H1 (cell line): ENCODE measurements around the gene MS4A7. TPM values are rescaled to one million over a fixed set of nuclear protein-coding genes. Genes with fewer than 3 reads are reported as not detected.

Experiments used
- BRCA1 ChIP-seq: IDR thresholded peaks from 2 replicates; pipeline ENCODE4 v1.6.1; 2012; ENCODE audit warnings: low read depth, low read length, improper control_type of control experiment
- GTF2F1 ChIP-seq: IDR thresholded peaks from 2 replicates; pipeline ENCODE4 v1.6.1; 2012; ENCODE audit warnings: low read depth, low read length, improper control_type of control experiment, borderline replicate concordance
- JUND ChIP-seq: IDR thresholded peaks from 2 replicates; pipeline ENCODE4 v1.6.1; 2011; ENCODE audit warnings: mild to moderate bottlenecking, improper control_type of control experiment, low read length
- KDM4A ChIP-seq: IDR thresholded peaks from one replicate; pipeline ENCODE4 v1.7.1; 2012; ENCODE audit warnings: low read depth, mild to moderate bottlenecking, moderate library complexity, low read length, inconsistent platforms; ENCODE audit not compliant: severe bottlenecking
- MAFK ChIP-seq: IDR thresholded peaks from 2 replicates; pipeline ENCODE4 v1.6.1; 2012; ENCODE audit warnings: low read depth, mild to moderate bottlenecking, improper control_type of control experiment, low read length
- NRF1 ChIP-seq: IDR thresholded peaks from 2 replicates; pipeline ENCODE4 v1.6.1; 2011; ENCODE audit warnings: mild to moderate bottlenecking, low read depth, low read length, improper control_type of control experiment
- SRF ChIP-seq: IDR thresholded peaks from 2 replicates; pipeline ENCODE4 v1.6.1; 2011; ENCODE audit warnings: mild to moderate bottlenecking, low read depth, low read length, moderate library complexity
- TAF7 ChIP-seq: optimal IDR thresholded peaks from 2 replicates; pipeline ENCODE3; 2011; ENCODE audit warnings: low read depth, mild to moderate bottlenecking, inconsistent platforms, low read length, moderate library complexity, borderline replicate concordance
- polyA plus RNA-seq, 7 experiments: library from polyadenylated mRNA; depleted of rRNA in 3 of 7; stranded (reverse) in 5 of 7; unstranded in 2 of 7; fragments of >200 nt in 5 of 7; fragments of 200-250 nt in 2 of 7; gene quantifications; 1 replicate in 5 of 7; 2 replicates in 1 of 7; 4 replicates in 1 of 7; pipeline versions ENCODE4 v1.2.1 to v1.2.3, GENCODE V29; 2011 to 2013; ENCODE audit warnings: missing spikeins in 2 of 7, mixed read lengths in 2 of 7
- total RNA-seq: library from RNA; stranded (reverse); fragmentation: NEBNext Ultra II Directional; extraction: Animal tissue kit (Norgen Biotek cat#: 25700); gene quantifications from 2 replicates; pipeline ENCODE4 v1.2.1, GENCODE V29; 2021
- TF ChIP-seq, protein P1 (sequence below): fragments of 300-600 bp; sonication (generic); IDR thresholded peaks from 2 replicates; pipeline ENCODE4 v1.7.1; 2012; ENCODE audit warnings: low read length, moderate library complexity, mild to moderate bottlenecking, inconsistent platforms; ENCODE audit not compliant: insufficient replicate concordance
- TF ChIP-seq, protein P2 (sequence below): IDR thresholded peaks from 2 replicates; pipeline ENCODE4 v1.6.1; 2011; ENCODE audit warnings: low read depth, mild to moderate bottlenecking, low read length; ENCODE audit not compliant: insufficient read depth

Gene MS4A7
- total and polyA plus RNA-seq, 2 of the 8 experiments (the other 6 are each of a cell fraction or from before 2014, with no cell fraction given), result not detected

DNA sequence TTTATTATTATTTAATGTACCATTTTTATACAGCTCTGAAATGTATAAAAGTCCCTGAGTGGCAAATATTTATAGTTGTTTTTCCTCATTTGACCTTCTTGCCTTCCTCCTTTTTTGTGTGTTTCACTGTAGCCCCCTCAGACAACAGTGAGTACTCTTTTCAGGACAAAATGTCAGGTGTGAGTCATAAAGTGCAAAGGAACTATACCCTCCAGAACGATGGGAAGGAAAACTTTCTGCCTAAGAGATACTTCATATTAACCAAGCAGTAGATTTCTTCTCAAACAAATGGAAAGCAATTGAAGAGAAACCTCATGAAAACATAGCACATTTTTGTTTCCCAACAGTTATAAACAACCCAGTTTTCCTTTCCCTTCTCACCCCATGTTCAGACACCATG, 16.1 kb upstream of the MS4A7 start (continued):
- TF ChIP-seq, protein P1, sequence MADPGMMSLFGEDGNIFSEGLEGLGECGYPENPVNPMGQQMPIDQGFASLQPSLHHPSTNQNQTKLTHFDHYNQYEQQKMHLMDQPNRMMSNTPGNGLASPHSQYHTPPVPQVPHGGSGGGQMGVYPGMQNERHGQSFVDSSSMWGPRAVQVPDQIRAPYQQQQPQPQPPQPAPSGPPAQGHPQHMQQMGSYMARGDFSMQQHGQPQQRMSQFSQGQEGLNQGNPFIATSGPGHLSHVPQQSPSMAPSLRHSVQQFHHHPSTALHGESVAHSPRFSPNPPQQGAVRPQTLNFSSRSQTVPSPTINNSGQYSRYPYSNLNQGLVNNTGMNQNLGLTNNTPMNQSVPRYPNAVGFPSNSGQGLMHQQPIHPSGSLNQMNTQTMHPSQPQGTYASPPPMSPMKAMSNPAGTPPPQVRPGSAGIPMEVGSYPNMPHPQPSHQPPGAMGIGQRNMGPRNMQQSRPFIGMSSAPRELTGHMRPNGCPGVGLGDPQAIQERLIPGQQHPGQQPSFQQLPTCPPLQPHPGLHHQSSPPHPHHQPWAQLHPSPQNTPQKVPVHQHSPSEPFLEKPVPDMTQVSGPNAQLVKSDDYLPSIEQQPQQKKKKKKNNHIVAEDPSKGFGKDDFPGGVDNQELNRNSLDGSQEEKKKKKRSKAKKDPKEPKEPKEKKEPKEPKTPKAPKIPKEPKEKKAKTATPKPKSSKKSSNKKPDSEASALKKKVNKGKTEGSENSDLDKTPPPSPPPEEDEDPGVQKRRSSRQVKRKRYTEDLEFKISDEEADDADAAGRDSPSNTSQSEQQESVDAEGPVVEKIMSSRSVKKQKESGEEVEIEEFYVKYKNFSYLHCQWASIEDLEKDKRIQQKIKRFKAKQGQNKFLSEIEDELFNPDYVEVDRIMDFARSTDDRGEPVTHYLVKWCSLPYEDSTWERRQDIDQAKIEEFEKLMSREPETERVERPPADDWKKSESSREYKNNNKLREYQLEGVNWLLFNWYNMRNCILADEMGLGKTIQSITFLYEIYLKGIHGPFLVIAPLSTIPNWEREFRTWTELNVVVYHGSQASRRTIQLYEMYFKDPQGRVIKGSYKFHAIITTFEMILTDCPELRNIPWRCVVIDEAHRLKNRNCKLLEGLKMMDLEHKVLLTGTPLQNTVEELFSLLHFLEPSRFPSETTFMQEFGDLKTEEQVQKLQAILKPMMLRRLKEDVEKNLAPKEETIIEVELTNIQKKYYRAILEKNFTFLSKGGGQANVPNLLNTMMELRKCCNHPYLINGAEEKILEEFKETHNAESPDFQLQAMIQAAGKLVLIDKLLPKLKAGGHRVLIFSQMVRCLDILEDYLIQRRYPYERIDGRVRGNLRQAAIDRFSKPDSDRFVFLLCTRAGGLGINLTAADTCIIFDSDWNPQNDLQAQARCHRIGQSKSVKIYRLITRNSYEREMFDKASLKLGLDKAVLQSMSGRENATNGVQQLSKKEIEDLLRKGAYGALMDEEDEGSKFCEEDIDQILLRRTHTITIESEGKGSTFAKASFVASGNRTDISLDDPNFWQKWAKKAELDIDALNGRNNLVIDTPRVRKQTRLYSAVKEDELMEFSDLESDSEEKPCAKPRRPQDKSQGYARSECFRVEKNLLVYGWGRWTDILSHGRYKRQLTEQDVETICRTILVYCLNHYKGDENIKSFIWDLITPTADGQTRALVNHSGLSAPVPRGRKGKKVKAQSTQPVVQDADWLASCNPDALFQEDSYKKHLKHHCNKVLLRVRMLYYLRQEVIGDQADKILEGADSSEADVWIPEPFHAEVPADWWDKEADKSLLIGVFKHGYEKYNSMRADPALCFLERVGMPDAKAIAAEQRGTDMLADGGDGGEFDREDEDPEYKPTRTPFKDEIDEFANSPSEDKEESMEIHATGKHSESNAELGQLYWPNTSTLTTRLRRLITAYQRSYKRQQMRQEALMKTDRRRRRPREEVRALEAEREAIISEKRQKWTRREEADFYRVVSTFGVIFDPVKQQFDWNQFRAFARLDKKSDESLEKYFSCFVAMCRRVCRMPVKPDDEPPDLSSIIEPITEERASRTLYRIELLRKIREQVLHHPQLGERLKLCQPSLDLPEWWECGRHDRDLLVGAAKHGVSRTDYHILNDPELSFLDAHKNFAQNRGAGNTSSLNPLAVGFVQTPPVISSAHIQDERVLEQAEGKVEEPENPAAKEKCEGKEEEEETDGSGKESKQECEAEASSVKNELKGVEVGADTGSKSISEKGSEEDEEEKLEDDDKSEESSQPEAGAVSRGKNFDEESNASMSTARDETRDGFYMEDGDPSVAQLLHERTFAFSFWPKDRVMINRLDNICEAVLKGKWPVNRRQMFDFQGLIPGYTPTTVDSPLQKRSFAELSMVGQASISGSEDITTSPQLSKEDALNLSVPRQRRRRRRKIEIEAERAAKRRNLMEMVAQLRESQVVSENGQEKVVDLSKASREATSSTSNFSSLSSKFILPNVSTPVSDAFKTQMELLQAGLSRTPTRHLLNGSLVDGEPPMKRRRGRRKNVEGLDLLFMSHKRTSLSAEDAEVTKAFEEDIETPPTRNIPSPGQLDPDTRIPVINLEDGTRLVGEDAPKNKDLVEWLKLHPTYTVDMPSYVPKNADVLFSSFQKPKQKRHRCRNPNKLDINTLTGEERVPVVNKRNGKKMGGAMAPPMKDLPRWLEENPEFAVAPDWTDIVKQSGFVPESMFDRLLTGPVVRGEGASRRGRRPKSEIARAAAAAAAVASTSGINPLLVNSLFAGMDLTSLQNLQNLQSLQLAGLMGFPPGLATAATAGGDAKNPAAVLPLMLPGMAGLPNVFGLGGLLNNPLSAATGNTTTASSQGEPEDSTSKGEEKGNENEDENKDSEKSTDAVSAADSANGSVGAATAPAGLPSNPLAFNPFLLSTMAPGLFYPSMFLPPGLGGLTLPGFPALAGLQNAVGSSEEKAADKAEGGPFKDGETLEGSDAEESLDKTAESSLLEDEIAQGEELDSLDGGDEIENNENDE, result no peak
- TF ChIP-seq TAF7, result no peak
- TF ChIP-seq NRF1, result no peak
- no peak for TF ChIP-seq SRF
- no peak for TF ChIP-seq JUND
- no peak for TF ChIP-seq MAFK
- no peak for TF ChIP-seq GTF2F1
- TF ChIP-seq, protein P2, sequence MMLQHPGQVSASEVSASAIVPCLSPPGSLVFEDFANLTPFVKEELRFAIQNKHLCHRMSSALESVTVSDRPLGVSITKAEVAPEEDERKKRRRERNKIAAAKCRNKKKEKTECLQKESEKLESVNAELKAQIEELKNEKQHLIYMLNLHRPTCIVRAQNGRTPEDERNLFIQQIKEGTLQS, result no peak
- TF ChIP-seq KDM4A, result no peak
- no peak for TF ChIP-seq BRCA1
- TF ChIP-seq, all 59 proteins: peak for 0
